RKO (cell line): ENCODE data around the gene TIMM10.

ENCODE experiments used
- DNase-seq: peaks from one replicate; pipeline ENCODE4 v3.0.0-alpha.2; 2016; ENCODE audit warnings: low spot score

Gene TIMM10

GRCh38 chr11:57530596-57531507 lies at the start of gene TIMM10:
TIMM10 (minus strand) TSS chr11:57530754; CDS start chr11:57530189, 565 bp downstream.
- DNase-seq = peak; percentile 99

- DNase-seq = no peak
These were observed 43.5 kb upstream of the TIMM10 start for GRCh38 chr11:57574061-57574460.

DNA sequence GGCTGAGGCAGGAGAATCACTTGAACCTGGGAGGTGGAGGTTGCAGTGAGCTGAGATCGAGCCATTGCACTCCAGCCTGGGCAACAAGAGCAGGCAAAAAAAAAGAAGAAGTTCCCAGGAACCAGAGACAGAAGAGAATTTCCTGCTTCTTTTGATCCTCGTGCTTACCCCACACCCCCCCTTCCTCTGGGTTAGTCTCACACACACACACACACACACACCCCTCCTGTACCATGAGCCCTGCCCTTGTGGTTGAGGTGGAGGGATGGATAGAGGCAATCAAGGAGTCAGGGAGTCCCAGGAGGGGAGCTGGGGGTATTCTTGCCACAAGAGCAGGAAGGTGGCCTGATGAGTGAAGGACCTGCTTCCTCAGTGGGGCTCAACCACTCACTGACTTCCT lies 41.1 kb upstream of the TIMM10 start:
- DNase-seq = no peak

DNA sequence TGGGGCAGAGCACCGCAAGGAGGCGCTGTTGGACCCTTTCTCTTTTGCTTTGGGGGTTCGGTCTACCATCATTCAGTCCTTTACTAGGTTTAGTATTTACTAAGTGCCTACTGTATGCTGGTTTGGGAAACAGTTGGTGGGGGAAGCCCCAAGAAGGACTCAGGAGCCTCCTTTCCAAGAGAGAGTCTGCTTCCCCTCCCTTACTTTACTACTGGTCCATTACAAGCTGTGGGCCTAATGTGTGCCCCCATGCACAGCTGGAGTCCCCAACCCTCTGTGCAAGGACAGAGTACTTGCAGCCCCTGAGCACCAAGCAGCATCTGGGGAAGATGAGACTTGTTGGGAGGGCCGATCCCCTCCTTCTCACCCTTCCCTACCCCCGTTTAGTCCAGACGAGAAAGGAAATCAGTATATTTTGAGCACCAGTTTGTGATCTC lies 37.8 kb upstream of the TIMM10 start:
- DNase-seq = peak; percentile 77

DNA sequence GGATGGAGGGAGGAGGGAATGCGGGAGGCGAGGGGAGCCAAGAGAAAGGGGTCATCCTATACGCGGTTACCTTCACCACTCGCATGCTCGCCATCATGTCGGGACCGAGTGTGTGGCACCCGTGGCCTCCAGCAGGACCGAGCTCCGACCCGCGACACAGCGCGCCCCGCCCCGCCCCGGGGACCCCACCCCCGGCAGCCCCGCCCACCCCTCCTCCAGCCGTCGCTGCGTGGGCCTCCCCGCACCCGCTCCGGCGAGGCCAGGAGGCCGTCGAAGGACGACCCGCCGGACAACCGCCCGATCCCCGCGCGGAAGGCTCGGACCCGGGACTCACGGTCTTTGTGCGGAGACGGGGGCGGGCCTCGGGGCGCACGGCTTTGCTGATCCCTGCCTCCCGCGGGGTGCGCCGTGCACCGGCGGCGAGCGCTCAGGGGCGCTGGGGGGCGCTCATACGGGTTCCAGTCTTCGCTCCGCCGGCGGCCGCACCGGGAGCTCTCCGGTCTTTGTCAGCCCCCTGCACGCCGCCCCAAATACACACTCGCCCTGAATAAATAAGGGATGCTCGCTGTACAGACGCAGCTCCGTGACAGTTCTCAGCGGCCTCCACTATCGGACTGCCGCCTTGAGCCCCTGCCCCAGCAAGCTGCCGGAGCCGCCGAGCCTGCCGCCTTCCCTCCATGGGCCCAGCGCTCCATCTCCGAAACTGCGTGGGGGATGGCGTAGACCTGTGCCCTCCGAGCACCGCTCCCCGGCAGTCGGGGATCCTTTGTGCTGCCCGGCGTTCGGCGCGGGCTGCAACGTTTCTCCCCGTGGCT lies 37.2 kb upstream of the TIMM10 start, which contains the start of gene UBE2L6:
Gene UBE2L6, minus strand, starts transcription at position 158 of the 815 bp plus-strand sequence. Its CDS starts 61 bp downstream, at position 97.
- peak; percentile 46 for DNase-seq

GRCh38 chr11:57566905-57567514 lies 36.5 kb upstream of the TIMM10 start:
- DNase-seq = peak; percentile 28

DNA sequence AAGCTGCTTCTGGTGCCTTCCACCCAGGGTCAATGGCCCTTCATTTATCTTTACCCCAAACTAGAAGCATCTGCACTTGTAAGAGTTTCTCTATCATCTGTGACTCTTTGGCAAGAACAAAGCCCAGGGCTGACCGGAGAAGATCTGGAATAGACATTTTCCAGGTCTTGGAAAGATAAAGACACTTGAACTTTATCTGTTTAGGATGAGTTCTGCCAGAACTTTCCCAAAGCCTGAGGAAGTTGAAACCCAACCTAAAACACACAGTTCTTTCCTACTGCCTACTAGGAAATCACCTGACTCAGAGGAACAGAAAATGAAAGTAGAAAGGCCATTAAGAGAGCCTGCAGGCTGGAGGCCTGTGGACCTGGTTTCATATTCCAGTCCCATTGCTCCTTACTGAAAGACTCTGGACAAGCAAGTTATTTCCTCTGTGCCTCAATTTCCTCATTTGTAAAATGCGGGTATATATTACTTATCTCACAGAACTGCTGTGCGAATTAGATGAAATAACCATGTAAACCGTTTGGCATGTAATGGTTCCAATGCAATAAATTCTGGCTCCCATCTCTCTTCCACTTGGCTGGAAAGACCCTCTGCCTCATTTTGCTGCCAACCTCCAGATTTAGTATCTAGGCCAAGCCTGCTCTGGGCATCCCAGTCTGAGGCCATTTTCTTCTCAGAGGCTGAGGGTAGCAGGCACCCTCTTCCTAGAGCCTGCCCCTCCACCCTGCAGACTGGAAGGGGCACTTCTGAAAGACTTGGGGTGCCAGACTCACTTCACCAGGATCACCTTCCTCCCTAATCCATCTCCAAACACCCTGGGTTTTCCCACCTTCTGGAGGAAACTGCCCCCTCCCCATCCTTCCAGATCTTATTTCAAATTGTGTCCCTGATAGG lies 35.7 kb upstream of the TIMM10 start:
- peak; percentile 46 for DNase-seq

DNA sequence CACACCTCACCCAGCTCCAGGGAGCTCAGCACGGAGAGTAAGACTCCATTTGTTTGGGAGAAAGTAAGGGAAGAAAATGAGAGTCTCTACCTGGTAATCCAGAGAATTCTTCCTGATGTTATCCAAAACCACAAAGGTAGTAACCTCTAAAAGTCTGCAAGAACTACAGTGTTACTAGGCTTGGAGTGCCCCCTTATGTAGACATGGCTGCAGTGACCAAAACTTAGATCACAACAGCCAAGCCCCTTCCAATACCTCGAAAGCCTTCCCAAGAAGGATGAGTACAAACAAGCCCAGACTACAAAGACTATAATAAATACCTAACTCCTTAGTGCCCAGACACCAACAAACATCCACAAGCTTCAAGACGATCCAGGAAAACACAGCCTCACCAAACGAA lies 32.0 kb upstream of the TIMM10 start:
- DNase-seq = no peak

DNA sequence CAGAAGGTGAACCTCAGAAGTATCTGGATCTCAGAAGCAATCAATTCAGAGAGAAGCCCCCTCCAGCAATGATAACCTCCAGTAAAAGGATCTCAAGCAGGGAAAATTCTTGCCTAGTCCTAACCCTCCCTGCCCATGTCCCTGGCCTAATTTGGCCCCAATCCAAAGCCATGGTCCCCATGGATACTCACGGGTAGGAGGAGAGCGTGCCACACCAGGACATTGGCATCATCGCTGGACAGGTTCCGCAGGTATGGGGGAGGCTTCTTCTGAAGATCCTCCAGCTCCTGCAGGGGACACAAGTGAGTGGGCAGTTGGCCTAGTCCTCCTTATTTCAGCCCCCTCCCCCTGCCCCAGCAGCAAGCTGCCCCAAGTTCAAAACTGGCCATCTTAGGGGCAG lies 29.6 kb upstream of the TIMM10 start:
- DNase-seq = no peak

DNA sequence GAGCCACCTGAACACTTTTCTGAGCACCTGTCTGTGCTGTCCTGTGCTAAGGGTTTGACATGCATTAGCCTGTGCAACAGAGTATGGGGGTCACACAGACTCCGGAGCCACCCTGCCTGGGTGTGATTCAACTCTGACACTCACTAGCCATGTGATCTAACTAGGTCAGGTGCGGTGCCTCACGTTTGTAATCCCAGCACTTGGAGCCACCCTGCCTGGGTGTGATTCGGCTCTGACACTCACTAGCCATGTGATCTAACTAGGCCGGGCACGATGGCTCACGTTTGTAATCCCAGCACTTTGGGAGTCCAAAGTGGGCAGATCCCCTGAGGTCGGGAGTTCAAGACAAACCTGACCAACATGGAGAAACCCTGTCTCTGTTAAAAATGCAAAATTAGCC lies 25.5 kb upstream of the TIMM10 start:
- peak; percentile 54 for DNase-seq

- DNase-seq = no peak
These were observed 24.8 kb upstream of the TIMM10 start for GRCh38 chr11:57555393-57555792.

DNA sequence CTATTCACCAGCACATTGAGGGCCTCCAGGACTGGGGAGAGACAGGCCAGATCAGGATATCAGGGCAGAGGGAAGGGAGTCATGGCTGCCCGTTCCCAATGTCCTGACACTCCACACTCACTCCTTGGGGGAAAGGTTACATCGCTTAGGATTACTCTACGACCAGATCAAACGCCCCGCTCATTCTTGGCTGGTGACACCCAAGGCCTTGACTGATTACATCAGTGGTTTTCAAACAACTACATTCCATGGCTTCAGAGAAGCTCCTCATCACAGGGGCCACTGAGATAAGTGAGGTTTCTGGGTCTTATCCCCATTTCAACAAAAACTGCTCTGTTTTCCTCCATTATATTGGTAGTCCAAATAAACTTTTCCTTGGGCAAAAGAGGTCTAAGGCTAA lies 21.9 kb upstream of the TIMM10 start:
- DNase-seq = no peak

GRCh38 chr11:57551941-57552340 lies 21.4 kb upstream of the TIMM10 start:
- DNase-seq = no peak

GRCh38 chr11:57549983-57550382 lies 19.4 kb upstream of the TIMM10 start:
- no peak for DNase-seq

DNA sequence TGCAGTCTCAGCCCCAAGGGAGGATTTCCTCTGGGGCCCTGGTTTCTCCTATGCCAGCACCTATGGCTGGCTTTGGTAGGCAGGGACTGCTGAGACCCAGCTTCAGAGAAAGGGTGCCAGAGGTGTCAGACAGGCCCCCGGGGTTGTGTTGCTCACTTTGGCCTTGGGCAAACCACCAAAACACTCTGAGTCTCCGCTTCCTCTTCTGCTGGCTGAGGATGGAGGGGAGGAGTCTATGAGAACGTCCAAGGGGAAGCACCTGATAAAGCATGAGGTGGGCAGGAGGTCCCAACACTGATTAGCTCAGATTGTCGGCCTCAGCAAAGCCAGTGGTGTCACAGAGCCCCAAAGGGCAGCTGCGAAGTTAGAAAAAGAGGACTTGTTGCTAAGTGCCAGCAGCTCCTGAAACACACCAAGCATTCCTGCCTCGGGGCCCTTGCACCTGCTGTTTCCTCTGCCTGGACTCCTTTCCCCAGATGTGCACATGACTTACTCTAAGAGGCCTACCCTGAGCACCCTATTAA lies 17.4 kb upstream of the TIMM10 start:
- no peak for DNase-seq

DNA sequence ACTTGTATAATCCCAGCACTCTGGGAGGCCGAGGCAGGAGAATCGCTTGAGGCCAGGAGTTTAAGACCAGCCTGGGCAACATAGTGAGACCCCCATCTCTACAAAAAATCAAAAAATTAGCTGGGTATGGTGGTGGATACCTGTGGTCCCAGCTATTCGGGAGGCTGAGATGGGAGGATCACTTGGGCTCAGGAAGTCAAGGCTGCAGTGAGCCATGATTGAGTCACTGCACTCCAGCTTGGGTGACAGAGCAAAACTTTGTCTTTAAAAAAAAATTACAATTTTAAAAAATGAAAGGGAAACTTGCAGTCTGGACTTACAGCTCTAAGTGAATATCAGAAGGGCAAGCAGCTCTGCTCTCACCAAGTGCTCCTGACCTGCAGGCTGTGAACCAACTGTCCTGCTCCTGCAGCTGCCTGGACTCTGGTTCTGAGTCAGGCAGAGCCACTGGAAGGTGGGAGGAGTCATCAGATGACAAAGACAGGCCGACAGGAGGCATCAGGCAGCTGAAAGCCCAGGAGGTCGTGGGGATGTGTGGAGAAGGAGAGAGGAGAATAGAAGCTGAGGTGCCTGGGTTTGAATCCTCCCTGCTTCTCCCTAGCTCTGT lies 16.4 kb upstream of the TIMM10 start:
- DNase-seq = peak; percentile 76

- no peak for DNase-seq
These were observed 15.9 kb upstream of the TIMM10 start for GRCh38 chr11:57546451-57546850.

DNA sequence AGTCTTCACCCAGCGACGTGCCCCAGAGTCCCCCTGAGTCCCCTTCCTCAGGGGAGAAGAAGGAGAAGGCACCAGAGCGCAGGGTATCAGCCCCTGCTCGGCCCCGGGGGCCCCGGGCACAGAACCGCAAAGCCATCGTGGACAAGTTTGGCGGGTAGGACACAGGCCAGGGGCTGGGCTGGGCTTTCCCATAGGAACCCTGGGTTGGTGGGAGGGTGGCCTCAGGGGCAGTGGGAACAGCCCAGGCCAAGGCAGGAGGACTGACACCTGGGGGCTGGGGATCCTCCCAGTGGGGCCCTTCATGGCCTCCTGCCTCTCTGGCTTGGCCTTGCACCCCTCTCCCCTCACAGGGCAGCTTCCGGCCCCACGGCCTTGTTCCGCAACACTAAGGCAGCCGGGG lies 15.3 kb upstream of the TIMM10 start:
- no peak for DNase-seq

- no peak for DNase-seq
These were observed 14.0 kb upstream of the TIMM10 start for GRCh38 chr11:57544566-57544965.

- no peak for DNase-seq
These were observed 13.0 kb upstream of the TIMM10 start for GRCh38 chr11:57543593-57543992.

GRCh38 chr11:57542582-57542981 lies 12.0 kb upstream of the TIMM10 start:
- no peak for DNase-seq
